PC-9 (cell line): Measurements from ENCODE around the gene DDR1. TPM values are rescaled to one million over a fixed set of nuclear protein-coding genes. Genes with fewer than 3 reads are reported as not detected.

Source experiments
- BruUV-seq: library from RNA; stranded (reverse); fragments of 400-500 nt; replicated peaks from 2 replicates; lab custom pipeline; 2021; lab: Mats Ljungman, UMichigan
- CTCF ChIA-PET: fragments of 300-600 bp; sonication (Branson Sonifier 250); formaldehyde crosslinking; loops from one replicate; lab custom pipeline; 2022; ENCODE audit warnings: antibody characterized with exemption; lab: Charles Lee
- POLR2A ChIA-PET: fragments of 300-600 bp; sonication (Branson Sonifier 250); formaldehyde crosslinking; loops from one replicate; lab custom pipeline; 2022; ENCODE audit warnings: antibody characterized with exemption; ENCODE audit not compliant: unreplicated experiment; lab: Charles Lee
- DNase-seq, 2 experiments: peaks; one replicate each; pipeline versions ENCODE4 v3.0.0 to v3.0.0-alpha.2; 2015 to 2022; ENCODE audit warnings: mixed read lengths in 1 of 2
- H2AFZ ChIP-seq: fragments of 200-600 bp; sonication (generic); 2 replicates; pipeline ENCODE4 v1.8.1; 2017; ENCODE audit warnings: antibody characterized with exemption
- H3F3A ChIP-seq: fragments of 200-600 bp; sonication (generic); 2 replicates; pipeline ENCODE4 v1.8.1; 2017; ENCODE audit warnings: antibody characterized with exemption, mild to moderate bottlenecking, low read depth; ENCODE audit not compliant: insufficient read depth
- H3K27ac ChIP-seq: fragments of 200-600 bp; sonication (generic); 2 replicates; pipeline ENCODE4 v1.6.1; 2016; ENCODE audit warnings: mixed run types
- H3K27me3 ChIP-seq: fragments of 200-600 bp; sonication (generic); 2 replicates; pipeline ENCODE4 v1.6.1; 2016; ENCODE audit warnings: low read depth, mixed run types; ENCODE audit not compliant: insufficient read depth
- H3K36me3 ChIP-seq: fragments of 200-600 bp; sonication (generic); 2 replicates; pipeline ENCODE4 v1.6.1; 2016; ENCODE audit warnings: low read depth, mixed run types
- H3K4me1 ChIP-seq: fragments of 200-600 bp; sonication (generic); replicated peaks from 2 replicates; pipeline ENCODE4 v1.6.1; 2016; ENCODE audit warnings: mixed run types; ENCODE audit not compliant: insufficient read depth
- H3K4me2 ChIP-seq: fragments of 200-600 bp; sonication (generic); 2 replicates; pipeline ENCODE4 v1.6.1; 2017; ENCODE audit warnings: mixed run types
- H3K4me3 ChIP-seq: fragments of 200-600 bp; sonication (generic); 2 replicates; pipeline ENCODE4 v1.6.1; 2016; ENCODE audit warnings: mixed run types
- H3K79me2 ChIP-seq: fragments of 200-600 bp; sonication (generic); 2 replicates; pipeline ENCODE4 v1.6.1; 2017; ENCODE audit warnings: low read depth, mixed run types
- H3K9me2 ChIP-seq: fragments of 200-600 bp; sonication (generic); 2 replicates; pipeline ENCODE4 v1.8.1; 2017; ENCODE audit warnings: mild to moderate bottlenecking; ENCODE audit not compliant: insufficient read depth
- H3K9me3 ChIP-seq: fragments of 200-600 bp; sonication (generic); 2 replicates; pipeline ENCODE4 v1.8.1; 2016; ENCODE audit warnings: low read depth; ENCODE audit not compliant: insufficient read depth
- H4K20me1 ChIP-seq: fragments of 200-600 bp; sonication (generic); 2 replicates; pipeline ENCODE4 v1.8.1; 2017; ENCODE audit not compliant: insufficient read depth
- EZH2 ChIP-seq: fragments of 200-600 bp; sonication (generic); IDR thresholded peaks from 2 replicates; pipeline ENCODE4 v1.8.0; 2017; ENCODE audit warnings: antibody characterized with exemption, low read depth
- intact Hi-C: fragments of 100-400 bp; cut with micrococcal nuclease; formaldehyde crosslinking; loops from one replicate; pipeline ENCODE4 v1.10.0; 2022; ENCODE audit not compliant: unreplicated experiment
- total RNA-seq: library from RNA; stranded (reverse); gene quantifications from 2 replicates; pipeline ENCODE4 v1.2.3, GENCODE V29; 2021
- TF ChIP-seq, protein P1 (sequence below): fragments of 200-600 bp; sonication (generic); conservative IDR thresholded peaks from 2 replicates; pipeline ENCODE4 v1.6.1; 2017; ENCODE audit warnings: mixed run types, antibody characterized with exemption, mild to moderate bottlenecking, moderate library complexity

Gene DDR1
- total RNA-seq, 1 experiment from 2014 or later: 267 TPM

DNA sequence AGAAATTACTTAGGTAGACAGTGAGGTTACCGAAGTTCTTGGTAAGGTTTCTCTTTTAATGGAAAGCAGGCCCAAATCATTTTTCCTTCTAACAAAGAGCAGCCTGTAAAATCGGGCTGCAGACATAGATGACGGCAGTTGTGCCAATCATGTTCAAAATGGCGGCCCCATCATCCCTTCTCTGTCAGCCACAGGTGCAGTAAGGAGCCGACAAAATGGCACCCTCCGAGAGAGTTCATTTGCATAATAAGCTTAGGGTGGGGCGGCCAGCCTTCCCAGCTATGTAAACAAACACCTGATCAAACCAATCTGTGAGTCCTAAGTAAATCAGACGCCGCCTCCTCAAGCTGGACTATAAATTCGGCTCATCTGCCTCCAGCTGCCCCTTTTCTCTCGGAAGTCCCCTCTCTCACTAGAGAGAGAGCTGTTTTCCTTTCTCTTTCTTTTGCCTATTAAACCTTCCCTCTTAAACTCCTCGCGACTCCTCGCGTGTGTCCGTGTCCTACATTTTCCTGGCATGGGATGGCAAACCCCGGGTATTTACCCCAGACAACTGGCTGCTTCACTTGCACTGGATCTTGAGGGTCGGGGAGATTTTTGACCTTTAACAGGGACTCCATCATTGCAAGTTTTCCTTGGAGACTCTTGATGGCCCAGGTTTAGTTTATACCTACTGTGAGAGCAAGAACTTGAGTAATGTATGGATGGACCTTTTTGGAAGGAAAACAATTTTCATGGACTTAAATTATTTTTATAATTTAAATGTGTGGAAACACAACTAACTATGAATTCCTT is 8.9 kb upstream of the DDR1 start:
- Histone ChIP-seq H3K36me3 (no peaks in the 10 kb centered on the region), H3K9me2 (no peaks in the 10 kb centered on the region), H4K20me1 (no peaks in the 10 kb centered on the region), H3K4me2 (no peak overlapping the region), H3K27ac (no peak overlapping the region), H3K4me3 (no peak overlapping the region), H3K79me2 (no peaks in the 10 kb centered on the region), H3K4me1 (peaks cover 5% of the 10 kb centered on the region; the same call in 1 of the 2 replicates), H3F3A (no peaks in the 10 kb centered on the region), H2AFZ (no peak overlapping the region), H3K27me3 (no peaks in the 10 kb centered on the region), H3K9me3 (peaks cover 5% of the 10 kb centered on the region; the same call in 1 of the 2 replicates)
- no peak for DNase-seq
- ChIA-PET POLR2A (no interaction called here), CTCF (no interaction called here)
- TF ChIP-seq EZH2: no peak
- TF ChIP-seq, protein P1, sequence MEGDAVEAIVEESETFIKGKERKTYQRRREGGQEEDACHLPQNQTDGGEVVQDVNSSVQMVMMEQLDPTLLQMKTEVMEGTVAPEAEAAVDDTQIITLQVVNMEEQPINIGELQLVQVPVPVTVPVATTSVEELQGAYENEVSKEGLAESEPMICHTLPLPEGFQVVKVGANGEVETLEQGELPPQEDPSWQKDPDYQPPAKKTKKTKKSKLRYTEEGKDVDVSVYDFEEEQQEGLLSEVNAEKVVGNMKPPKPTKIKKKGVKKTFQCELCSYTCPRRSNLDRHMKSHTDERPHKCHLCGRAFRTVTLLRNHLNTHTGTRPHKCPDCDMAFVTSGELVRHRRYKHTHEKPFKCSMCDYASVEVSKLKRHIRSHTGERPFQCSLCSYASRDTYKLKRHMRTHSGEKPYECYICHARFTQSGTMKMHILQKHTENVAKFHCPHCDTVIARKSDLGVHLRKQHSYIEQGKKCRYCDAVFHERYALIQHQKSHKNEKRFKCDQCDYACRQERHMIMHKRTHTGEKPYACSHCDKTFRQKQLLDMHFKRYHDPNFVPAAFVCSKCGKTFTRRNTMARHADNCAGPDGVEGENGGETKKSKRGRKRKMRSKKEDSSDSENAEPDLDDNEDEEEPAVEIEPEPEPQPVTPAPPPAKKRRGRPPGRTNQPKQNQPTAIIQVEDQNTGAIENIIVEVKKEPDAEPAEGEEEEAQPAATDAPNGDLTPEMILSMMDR: no peak
- intact Hi-C loops: loop anchor here (2.0 kb wide), 2 partner anchors 335 to 393 kb away; no protein-coding TSS in a partner anchor
- BruUV-seq: no TSS peak

DNA sequence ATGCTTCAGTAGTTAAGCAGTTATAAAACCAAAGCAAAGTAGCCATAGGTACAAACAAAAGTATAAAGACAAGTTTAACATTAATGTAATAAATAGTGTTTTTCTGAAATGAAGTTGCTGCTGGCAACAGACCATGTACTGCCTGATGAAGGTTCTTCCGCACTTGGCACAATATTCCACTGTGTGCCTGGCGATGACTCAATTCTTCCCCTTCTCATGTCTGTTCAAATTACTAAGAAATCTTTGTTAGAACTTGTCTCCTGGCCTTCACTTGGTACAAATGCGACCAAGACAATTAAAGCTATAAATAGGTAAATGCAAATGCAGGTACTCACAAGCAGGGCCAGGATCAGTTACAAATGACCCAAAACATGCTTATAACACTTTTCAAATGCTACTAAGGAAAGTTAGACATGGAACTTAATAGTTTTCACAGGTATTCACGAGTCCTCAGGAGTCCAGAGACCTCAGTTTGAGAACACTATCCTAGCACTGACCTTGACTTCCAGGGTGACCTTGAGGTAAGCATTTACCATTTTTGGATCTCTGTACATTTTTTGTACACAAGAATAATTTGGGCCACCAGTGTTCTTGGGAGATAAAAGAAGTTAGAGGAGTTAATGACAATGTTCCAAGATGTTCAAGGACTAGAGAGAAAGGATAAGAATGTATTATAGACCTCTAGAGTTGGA is 8.1 kb upstream of the DDR1 start:
- H3K4me2 ChIP-seq: no peak overlapping the region
- no peak for DNase-seq

More for the DNA sequence above, 8.1 kb upstream of the DDR1 start:
- TF ChIP-seq, protein P1: no peak
- no peak for TF ChIP-seq EZH2
- Histone ChIP-seq H3F3A (no peaks in the 10 kb centered on the region), H3K27me3 (no peaks in the 10 kb centered on the region), H4K20me1 (no peaks in the 10 kb centered on the region), H3K4me1 (peaks cover 5% of the 10 kb centered on the region; the same call in 1 of the 2 replicates), H3K36me3 (no peaks in the 10 kb centered on the region), H3K9me2 (no peaks in the 10 kb centered on the region), H3K9me3 (peaks cover 5% of the 10 kb centered on the region; the same call in 1 of the 2 replicates), H3K79me2 (no peaks in the 10 kb centered on the region), H2AFZ (no peak overlapping the region), H3K27ac (no peak overlapping the region), H3K4me3 (no peak overlapping the region)
- ChIA-PET POLR2A (interaction anchor here (0.6 kb wide), 1 partner anchor 38 kb away, joined by 3 read pairs; the partner anchor contains the start of gene VARS2), CTCF (interaction anchor here (0.8 kb wide), 1 partner anchor 47 kb away, joined by 3 read pairs; no protein-coding TSS in a partner anchor)
- intact Hi-C loops: loop anchor here (2.0 kb wide), 2 partner anchors 335 to 393 kb away; no protein-coding TSS in a partner anchor
- BruUV-seq: no TSS peak
